Measurements from ENCODE around the gene CCHCR1. TPM values are rescaled to one million over a fixed set of nuclear protein-coding genes. Genes with fewer than 3 reads are reported as not detected.

Gene CCHCR1
- total RNA-seq, 2 donors from 2014 or later = 31.8 to 55.4 TPM

DNA sequence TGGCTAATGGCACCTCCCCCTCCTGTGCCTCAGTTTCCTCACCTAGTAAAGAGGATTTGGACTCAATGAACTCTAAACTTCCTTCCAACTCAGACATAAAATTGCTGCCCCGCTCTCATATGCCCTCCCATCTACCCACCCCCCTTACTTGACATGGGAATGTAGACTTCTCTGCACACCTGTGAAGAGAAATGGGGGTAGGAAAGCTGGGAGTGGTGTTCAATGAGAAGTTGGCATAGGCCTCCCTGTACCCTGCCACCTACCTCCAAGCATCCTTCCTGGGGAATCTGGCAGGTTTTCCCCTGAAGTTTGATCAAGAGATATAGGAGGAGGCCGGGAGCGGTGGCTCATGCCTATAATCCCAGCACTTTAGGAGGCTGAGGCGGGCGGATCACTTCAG is 16.8 kb upstream of the CCHCR1 start:
- no peak for DNase-seq
- Histone ChIP-seq H3K9me3 (no peaks in the 10 kb centered on the region), H3K9ac (ENCODE audit: low read depth in 2 of 2, low read length in 2 of 2) (no peak overlapping the region), H3K27ac (no peak overlapping the region), H3K27me3 (no peaks in the 10 kb centered on the region), H3K36me3 (no peaks in the 10 kb centered on the region), H3K4me3 (no peak overlapping the region), H3K4me1 (peaks cover 6% of the 10 kb centered on the region)
- TF ChIP-seq, protein P1, sequence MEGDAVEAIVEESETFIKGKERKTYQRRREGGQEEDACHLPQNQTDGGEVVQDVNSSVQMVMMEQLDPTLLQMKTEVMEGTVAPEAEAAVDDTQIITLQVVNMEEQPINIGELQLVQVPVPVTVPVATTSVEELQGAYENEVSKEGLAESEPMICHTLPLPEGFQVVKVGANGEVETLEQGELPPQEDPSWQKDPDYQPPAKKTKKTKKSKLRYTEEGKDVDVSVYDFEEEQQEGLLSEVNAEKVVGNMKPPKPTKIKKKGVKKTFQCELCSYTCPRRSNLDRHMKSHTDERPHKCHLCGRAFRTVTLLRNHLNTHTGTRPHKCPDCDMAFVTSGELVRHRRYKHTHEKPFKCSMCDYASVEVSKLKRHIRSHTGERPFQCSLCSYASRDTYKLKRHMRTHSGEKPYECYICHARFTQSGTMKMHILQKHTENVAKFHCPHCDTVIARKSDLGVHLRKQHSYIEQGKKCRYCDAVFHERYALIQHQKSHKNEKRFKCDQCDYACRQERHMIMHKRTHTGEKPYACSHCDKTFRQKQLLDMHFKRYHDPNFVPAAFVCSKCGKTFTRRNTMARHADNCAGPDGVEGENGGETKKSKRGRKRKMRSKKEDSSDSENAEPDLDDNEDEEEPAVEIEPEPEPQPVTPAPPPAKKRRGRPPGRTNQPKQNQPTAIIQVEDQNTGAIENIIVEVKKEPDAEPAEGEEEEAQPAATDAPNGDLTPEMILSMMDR (IDR thresholded peaks at IDR 0.05) = no peak
- intact Hi-C loops (cut with DNase I) = no loop called here

DNA sequence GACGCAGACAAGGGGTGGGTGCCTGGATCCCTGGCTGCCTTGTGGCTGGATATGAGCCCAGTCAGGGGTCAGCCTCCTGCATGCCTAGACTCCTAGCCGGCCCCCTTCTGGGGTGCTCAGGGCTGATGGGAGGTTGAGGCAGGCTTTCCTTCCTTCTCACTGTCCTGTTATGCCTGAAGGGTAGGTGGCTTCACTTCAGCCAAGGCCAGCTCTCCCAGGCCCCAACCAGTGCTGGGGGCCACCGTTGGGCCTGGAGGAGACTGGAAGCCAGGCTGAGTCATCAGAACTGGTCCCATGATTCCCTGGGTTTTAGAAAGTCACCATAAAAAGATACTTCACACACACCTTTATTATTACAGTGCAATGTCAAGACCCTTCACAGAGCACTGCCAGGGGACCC is 15.8 kb upstream of the CCHCR1 start:
- H3K4me3 ChIP-seq = no peak overlapping the region
- H3K27ac ChIP-seq = no peak overlapping the region
- TF ChIP-seq, protein P1 (IDR thresholded peaks at IDR 0.05) = no peak
- no peak for DNase-seq
- no peaks in the 10 kb centered on the region for H3K36me3 ChIP-seq
- no peaks in the 10 kb centered on the region for H3K4me1 ChIP-seq
- intact Hi-C loops (cut with DNase I) = no loop called here
- no peak overlapping the region for H3K9ac ChIP-seq (ENCODE audit: low read depth in 2 of 2, low read length in 2 of 2)
- no peaks in the 10 kb centered on the region for H3K9me3 ChIP-seq
- no peaks in the 10 kb centered on the region for H3K27me3 ChIP-seq

DNA sequence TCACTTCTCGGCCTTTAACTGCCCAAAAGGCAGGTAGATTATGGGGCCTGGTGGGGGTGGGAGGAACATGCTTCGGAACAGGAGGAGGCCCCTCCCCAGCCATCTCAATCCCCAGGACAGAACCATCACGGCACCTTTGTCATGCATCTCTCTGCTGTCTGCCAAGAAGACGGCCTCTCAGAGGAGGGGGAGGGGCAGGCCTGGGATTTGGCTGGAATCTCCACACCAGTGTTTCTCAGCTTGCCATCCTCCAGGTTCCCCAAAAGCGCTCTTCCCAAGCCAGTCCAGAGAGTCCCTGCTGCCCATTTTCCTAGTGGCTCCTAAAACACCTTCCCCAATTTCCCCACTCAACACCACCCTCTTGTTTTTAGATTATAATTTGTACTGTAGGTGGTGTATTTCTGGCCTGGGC is 15.4 kb upstream of the CCHCR1 start:
- TF ChIP-seq, protein P1 (IDR thresholded peaks at IDR 0.05) = no peak
- intact Hi-C loops (cut with DNase I) = no loop called here
- no peaks in the 10 kb centered on the region for H3K36me3 ChIP-seq
- no peak overlapping the region for H3K9ac ChIP-seq (ENCODE audit: low read depth in 2 of 2, low read length in 2 of 2)
- H3K27me3 ChIP-seq = no peaks in the 10 kb centered on the region
- no peak for DNase-seq
- no peaks in the 10 kb centered on the region for H3K9me3 ChIP-seq
- no peak overlapping the region for H3K4me3 ChIP-seq
- no peak overlapping the region for H3K27ac ChIP-seq
- no peaks in the 10 kb centered on the region for H3K4me1 ChIP-seq

DNA sequence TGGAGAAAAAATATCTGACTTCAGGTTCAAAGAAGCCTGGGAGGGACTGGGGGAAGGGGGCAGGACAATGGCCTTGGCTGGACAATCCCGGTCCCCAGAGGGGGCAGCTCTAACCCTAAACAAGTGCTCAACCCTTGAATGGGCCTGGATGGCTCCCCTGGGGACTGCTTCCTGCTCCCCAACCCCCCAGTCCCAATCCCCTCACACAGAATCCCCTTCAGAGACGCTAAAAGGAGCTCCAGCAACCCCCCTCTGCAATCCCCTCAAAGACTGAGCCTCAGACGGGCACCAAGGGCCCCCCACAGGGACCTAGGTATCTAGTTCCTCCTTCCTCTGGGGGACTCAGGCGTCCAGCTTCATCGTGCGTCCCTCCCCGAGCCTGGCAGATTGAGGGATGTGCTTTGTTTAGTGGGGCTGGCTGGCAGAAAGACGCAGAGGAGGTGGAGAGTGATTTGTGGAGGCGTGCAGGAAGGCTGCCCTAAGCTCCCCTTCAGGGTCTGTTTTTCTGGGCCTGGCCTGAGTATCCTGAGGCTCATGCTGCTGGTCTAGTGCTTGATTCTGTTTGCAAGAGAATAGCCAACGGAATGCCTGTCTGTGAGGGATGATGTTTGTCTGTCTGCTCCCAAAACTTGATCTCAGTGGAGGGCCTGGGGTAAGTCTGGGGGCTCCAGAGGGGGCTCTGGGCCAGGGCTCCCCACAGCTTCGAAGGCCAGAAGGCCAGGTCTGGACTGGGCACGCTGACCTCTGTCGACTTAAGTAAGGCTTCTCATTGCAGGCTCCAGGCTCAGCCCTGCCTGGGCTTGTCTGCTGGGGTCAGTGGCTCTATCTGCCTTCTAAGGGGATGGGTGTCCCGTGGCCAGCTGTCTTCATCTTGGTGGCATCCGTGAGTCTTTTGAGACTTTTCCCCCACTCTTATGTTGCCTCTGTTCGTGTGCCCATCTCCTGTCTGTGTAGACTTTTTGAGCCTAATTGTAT is 14.6 kb upstream of the CCHCR1 start:
- TF ChIP-seq, protein P1 (IDR thresholded peaks at IDR 0.05) = no peak
- no peak for DNase-seq
- no peak overlapping the region for H3K4me3 ChIP-seq
- no peaks in the 10 kb centered on the region for H3K36me3 ChIP-seq
- no peaks in the 10 kb centered on the region for H3K4me1 ChIP-seq
- no peak overlapping the region for H3K27ac ChIP-seq
- no peak overlapping the region for H3K9ac ChIP-seq (ENCODE audit: low read depth in 2 of 2, low read length in 2 of 2)
- no peaks in the 10 kb centered on the region for H3K27me3 ChIP-seq
- intact Hi-C loops (cut with DNase I) = no loop called here
- H3K9me3 ChIP-seq = no peaks in the 10 kb centered on the region

DNA sequence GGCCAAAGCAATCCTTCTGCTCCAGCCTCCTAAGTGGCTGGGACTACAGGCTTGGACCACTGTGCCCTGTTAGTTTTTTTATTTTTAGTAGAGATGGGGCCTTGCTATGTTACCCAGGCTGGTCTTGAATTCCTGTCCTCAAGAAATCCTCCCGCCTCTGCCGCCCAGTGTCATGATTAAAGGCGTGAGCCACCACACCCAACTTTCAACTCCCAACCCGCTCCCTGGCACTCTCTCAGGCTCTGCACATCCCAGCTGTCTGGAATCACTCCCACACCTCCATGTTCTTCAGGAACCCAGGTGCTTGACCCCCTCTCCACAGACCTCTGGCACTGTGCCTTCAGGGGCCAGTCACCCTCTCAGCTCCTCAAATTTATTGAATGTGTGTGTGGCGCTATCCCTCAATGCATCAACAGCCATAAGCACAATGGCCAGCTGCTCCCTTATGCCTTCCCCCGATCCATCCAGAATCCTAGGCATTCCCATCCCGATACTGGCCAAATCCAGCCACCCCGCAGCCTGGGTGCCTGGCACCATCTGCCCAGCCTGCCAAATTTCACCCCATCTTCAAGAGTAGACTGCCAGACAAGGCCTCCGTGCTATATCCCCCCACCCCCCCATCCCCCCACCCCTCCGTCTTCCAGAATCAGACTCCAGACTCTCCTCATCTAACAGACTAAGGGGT is 13.5 kb upstream of the CCHCR1 start:
- TF ChIP-seq, protein P1 (IDR thresholded peaks at IDR 0.05) = no peak
- no peak for DNase-seq
- intact Hi-C loops (cut with DNase I) = no loop called here

More for the DNA sequence above, 13.5 kb upstream of the CCHCR1 start:
- H3K9ac ChIP-seq (ENCODE audit: low read depth in 2 of 2, low read length in 2 of 2) = no peak overlapping the region
- H3K9me3 ChIP-seq = no peaks in the 10 kb centered on the region
- no peak overlapping the region for H3K27ac ChIP-seq
- H3K4me1 ChIP-seq = no peaks in the 10 kb centered on the region
- no peaks in the 10 kb centered on the region for H3K27me3 ChIP-seq
- H3K36me3 ChIP-seq = no peaks in the 10 kb centered on the region
- H3K4me3 ChIP-seq = no peak overlapping the region

Measured in colonic mucosa (tissue), 4 donors.